GM18511 (cell line): ENCODE data around the gene MEIOB.

Experiments used
- ATAC-seq: cut with Tn5 transposase; IDR thresholded peaks from one replicate; pipeline ENCODE4 v1.9.1; 2021; ENCODE audit warnings: mild to moderate bottlenecking, moderate library complexity; ENCODE audit not compliant: unreplicated experiment

MEIOB gene

DNA sequence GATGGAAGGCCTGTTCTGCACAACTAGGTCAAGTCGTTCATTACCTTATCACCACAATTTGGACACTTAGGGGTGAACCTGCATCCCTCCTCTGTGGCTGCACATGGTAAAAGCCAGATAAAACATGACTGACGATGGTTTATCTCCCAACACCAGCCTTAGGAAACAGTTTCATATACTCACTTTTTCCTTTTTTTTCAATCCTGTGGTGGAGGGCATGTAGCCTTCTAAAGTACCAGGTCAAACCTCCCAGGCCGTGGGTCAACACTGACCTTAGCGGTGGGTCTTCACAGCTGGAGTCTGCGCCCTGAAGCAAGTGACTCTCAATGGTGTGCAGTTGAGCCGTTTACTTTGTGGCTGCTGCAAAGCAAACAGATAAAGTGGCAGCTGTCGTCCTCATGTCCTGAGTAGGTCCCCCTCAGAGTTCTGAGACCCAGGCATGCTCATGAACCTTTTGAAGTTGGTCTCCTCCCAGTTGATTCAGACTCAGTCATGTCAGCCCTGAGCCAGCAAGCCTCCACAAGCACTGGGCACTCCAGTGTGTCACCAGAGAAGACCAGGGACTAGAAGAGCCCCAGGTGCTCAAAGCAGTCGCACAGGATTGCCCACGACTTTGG is 39.0 kb downstream of the MEIOB start:
- no peak for ATAC-seq

DNA sequence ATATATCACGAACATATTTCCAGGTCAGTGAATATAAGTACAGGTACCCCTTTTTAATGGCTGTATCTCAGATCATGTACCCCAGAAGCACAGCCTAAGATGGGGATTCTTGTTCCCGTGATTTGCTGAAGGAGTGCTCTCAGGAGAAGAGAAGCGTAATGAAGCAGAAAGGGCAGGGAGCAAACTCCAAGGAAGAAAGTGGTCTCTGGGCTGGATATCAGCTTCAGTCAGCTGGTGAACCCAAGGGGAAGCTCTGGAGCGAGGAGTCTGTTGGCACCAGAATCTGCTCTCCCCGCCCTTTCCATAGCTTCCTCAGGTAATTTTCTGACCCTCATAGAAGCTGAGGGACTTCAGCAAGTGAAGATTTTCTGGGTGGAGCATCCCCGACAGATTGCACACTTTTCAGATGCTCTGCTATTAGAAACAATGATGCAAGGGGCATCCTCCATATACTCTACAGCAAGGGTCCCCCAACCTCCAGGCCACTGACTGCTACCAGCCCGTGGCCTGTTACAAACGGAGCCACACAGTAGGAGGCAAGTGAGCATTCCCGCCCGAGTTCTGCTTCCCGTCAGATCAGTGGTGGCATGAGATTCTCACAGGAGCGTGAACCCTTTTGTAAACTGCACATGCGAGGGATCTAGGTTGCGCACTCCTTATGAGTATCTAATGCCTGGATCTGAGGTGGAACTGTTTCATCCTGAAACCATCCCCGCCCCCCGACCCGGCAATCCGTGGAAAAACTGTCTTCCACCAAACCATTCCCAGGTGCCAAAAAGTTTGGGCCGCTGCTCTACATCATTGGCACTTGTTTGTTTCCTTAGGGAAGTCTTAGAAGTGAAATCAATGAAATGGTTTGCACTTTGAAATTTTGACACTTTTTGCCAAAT is 40.5 kb downstream of the MEIOB start:
- ATAC-seq, result no peak

DNA sequence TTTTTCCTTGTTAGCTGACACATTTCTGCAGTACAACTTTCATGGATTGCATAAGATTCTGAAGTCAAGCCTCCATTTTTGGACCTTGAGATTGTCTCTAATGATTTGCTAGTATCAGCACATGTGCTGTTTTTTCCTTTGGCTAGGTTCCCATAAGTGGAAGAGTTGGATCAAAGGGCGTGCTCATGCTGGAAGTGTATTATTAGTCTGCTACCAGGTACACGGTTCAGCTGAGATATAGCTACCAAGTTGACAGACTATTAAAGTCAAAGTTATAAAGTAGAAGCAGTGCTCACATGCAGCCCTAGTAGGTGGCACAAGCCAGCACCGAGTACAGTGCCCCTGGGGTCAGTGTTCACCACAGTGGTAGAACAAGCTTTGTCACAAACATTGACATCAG is 41.8 kb downstream of the MEIOB start:
- no peak for ATAC-seq

DNA sequence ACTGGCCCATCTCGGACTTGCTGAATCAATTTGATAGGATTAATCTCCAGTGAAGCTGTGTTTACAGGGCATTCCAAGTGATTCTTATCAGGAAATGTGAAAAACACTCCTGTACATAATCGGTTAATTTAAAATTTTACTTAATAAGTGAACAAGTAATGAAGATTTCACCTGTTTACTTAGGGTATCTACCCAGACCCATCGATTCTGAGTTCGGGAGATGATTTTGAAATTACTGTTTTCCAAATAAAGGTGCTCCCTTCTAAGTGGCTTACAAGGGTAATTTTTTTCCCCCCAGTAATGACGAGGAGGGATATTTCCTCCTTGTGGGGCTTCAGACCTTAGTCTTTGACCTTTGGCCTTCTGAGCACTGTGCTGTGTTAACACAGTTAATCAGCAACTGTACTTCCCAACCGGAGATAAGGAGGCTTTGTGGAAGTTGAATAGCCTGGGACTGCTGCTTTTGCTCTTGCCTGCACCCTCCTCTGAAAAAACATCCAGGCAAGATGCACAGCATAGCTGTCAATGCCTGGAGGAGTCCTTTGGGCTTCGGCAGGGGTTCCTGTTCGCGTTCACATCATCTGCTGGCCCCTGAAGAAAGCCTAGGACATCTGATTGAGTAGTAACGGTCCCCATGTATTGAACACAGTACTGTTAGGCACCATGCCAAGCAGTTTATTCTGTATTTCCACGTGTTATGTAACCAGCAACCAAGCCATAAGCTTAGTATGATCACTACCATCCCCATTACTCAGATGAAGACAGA is 43.1 kb downstream of the MEIOB start:
- no peak for ATAC-seq

DNA sequence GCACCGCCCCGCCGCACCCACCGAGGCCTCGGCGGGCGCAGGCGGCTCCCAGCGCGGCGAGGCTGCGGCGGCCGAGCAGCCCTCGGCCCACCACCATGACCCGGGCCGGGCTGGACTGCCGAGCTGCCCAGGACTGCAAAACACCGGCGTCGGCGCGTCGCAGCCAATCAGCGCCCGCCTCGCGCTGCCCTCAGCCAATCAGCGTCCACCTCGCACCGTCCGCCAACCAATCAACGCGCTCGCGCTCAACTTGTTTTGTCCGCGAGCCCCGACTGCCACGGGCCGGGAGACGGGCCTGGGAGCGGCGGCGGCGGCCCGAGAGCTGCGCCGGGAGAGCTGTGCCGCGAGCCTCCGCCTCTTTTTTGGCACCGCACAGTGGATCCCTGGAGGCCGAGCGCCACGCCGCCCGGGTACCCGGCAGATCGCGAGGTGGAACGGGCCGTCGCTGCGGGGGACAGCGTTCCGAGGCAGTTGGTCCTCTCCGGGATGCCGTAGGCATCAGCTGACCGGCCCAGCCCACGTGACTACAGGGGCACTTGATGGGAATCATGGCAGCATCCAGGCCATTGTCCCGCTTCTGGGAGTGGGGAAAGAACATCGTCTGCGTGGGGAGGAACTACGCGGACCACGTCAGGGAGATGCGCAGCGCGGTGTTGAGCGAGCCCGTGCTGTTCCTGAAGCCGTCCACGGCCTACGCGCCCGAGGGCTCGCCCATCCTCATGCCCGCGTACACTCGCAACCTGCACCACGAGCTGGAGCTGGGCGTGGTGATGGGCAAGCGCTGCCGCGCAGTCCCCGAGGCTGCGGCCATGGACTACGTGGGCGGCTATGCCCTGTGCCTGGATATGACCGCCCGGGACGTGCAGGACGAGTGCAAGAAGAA is 45.0 kb downstream of the MEIOB start, which contains the start of the genes FAHD1 and HAGH:
TSS of gene FAHD1 (plus strand) at position 516 of the 883 bp plus-strand sequence. CDS start at position 549, 33 bp downstream.
TSS of gene HAGH (minus strand) at position 135 of the 883 bp plus-strand sequence. CDS start at position 97, 38 bp downstream.
- ATAC-seq, result peak; percentile 89

DNA sequence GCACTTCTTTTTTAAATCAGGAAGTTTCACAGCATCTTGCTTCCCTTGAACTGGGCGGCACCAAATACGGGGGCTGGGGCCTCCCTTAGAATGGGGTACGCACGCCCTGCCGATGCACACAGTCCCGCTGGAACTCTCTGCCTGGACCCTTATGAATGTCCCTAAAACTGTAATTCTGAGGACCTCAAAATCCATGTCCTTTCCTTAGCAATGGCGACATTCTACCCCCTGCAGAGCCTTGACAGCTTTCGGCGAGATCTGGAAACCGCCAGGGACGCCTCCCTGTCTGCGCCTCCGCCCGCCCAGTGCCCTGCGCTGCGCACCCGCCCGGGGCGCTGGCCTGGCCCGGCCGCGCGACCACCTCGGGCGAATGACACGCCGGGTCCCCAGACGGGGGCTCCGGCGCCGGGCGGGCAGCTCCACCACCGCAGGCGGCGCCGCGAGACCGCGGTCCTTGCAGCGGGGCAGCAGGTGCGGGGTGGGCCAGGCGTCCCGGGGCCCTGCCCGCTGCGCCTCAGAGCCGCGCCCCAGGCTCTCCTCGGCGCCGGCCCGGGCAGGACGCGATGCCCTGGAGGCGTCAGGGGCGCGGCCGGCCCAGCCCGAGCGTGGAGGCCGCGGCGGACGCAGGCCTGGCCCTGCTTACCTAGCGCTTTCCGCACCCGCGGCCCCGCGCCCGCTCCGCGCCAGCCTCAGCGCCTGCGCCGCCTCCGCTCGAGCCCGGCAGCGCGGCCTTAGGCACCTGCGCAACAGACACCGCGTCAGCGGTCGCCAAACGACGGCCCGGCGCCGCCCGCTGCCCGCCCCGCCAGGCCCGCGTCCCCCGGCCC is 45.9 kb downstream of the MEIOB start:
- ATAC-seq, result peak; percentile 55

DNA sequence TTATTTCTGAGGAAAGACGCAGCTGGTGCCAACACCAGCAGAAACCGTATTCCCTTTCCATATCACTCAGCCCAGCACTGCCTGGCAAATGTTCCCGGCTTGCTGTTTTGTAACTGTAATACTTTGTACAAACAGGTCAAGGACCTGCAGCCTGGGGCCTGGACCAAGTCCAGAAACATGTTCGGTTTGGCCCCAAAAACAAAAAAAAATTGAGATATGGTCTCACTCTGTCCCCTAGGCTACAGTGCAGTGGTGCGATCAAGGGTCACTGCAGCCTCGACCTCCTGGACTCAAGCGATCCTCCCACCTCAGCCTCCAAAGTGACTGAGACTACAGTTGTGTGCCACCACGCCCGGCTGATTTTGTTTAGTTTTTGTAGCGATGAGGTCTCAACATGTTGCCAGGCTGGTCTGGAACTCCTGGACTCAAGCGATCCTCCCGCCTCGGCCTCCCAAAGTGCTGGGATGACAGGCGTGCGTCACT is 46.5 kb downstream of the MEIOB start:
- ATAC-seq, result no peak

DNA sequence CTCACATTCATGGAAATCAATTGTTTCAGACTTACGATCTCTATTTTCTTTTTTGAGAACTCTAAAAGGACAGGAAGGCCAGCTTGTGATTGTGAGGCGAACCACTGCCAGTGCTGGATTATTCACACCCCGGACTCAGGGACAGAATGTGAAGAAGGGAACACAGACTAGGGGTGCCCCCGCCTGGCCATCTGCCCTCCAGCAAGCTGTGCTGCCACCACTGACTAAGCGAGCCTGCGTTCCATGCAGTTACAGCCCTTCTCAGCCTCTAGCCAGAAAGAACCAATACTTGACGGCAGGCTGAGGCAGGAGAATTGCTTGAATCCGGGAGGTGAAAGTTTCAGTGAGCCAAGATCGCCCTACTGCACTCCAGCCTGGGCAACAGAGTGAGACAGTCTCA is 48.1 kb downstream of the MEIOB start:
- ATAC-seq, result no peak

DNA sequence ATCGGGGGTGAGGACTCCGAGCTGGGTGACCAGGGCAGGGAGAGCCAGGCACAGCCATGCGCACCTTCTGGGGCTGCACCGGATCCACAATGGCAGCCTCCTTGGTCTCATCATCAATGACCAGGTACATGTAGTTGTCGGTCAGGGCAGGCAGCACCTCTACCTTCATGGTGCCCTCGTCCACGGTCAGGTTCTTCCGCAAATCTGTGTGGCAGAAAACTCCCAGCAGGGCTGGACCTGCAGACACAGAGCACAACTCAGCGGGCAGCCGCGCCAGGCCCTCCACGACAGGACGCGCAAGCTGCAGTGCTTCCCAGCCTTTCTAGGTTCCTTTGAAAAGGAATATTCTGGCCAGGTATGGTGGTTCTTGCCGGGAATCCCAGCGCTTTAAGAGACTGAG is 49.2 kb downstream of the MEIOB start:
- ATAC-seq, result no peak

DNA sequence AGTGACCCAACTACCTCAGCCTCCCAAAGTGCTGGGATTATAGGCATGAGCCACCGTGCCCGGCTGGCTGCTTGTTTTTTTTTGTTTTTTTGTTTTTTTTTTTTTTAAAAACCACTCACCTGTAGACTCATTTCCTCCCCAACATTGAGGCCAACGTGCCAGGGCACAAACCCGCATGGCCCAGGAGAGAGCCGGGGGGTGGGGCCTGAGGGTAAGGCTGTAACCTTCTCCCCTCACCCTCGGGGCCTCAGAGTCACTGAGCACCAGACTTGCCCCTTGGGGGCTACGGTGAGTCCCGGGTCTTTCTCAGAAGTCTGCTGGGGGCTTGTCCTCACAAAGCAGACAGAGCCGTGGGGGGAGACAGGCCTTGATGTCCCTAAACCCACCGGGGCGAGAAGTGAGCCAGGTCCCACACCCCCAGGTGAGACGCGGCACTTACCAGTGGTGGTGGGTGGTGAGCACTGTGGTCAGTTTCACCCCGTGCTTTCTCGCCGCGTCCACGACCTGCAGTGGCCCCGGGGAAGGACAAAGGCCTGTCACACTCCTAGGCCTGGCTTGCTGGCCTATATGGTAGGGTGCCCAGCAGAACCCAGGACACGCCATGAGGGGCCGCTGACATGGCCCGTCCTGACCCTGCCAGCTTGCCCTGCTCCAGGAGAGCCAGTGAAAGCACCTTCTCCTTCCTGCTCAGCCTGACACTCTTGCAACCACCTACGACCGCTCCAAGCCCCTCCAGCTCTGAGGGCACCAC is 49.9 kb downstream of the MEIOB start:
- no peak for ATAC-seq

DNA sequence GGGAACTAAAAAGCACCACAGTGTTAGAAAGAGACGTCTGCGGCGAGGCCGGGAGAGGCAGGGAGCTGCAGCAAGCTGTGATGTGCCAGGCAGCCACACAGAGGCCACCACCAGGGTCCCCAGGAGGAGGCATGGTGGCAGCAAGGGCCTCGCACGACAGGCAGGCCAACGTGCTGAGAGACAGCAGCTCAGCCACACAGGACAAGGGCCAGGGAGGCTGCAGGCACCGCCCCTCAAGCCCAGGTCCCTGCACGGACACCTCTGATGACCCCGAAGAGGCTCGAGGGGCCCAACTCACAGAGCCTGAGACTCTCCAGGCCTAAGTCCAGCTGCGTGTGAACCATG is 51.0 kb downstream of the MEIOB start:
- ATAC-seq, result no peak

DNA sequence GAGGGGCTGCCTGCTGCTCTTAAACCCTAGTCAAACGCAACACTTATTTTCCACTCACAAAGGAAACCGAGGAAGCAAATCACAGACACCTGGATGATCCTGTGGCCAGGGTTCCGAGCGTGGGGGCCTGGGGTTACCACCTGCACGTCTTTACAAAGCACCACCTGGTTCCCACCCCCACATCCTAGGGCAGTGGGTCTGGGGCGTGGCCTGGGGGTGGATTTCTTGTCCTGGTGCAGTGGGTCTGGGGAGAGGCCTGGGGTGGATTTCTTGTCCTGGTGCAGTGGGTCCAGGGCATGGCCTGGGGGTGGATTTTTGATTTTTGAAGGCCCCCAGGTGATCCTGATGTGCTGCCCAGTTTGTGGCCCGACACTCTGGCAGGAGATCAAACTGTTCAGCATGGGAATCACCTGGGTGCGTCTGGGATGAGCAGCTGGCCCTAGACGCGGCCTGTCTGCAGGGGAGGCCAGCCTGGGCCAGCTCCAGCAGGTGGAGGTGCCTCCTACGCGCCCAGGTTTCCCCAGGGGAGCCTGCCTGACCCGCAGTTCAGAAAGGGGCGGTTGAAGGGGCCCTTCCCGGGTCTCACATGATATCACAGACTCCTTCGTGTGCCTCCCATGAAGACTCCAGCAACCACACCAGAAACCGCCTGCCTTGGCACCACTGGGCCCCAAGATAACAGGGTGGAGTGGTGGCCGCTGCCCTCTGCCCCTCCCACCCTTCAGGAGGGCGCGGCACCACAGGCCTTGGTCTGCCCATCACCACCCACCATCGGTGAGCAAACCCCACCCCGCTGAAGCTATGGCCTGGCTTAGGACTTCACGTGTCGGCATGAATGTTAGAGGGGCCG is 51.6 kb downstream of the MEIOB start:
- ATAC-seq, result no peak

DNA sequence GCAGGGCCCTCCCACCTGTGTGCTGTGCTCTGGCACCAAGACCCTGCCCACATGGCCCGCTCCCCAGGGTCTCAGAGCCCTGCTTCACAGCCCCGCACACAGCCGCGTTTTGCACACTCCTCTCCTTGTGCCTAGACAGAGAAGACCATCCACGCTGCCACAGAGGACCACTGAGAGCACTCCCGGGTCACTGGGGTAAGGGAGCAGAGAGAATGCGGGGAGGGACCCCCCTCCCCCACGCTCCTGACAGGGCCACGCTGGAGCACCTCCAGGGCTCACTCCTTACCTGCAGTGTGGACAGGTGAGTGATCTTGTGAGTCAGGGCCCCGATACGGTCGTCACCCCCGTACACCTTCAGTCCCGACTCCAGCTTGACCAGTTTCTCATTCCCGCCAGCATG is 52.4 kb downstream of the MEIOB start:
- no peak for ATAC-seq

DNA sequence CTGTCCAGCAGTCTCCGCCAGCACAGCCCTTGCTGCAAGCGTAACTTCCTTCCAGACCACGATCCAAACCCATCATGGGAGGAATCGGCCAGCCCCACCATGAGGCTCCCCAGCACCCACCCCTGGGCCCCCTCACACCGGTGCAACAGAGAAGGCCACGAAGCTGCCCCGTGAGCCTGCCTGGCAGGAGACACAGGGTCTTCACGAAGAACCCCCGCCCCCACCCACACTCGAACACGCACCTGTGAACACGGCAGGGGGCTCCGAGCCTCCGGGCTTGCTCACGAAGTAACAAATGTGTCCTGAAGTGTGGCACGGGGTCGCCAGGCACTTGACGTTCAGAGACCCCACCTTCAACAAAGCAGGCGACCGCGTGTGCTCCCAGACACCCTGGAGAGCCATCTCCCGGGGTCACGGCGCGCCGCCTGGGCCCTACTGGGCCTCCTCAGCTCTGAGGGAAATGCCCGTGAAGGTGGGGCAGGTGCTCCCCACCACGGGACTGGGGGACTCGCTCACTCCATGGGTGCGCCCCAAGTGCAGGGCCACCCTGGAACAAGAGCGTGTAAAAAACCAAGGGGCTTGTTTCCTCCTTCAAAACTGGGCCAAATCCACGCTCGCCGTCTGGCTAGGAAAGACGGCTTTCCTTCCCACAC is 53.0 kb downstream of the MEIOB start:
- ATAC-seq, result no peak

DNA sequence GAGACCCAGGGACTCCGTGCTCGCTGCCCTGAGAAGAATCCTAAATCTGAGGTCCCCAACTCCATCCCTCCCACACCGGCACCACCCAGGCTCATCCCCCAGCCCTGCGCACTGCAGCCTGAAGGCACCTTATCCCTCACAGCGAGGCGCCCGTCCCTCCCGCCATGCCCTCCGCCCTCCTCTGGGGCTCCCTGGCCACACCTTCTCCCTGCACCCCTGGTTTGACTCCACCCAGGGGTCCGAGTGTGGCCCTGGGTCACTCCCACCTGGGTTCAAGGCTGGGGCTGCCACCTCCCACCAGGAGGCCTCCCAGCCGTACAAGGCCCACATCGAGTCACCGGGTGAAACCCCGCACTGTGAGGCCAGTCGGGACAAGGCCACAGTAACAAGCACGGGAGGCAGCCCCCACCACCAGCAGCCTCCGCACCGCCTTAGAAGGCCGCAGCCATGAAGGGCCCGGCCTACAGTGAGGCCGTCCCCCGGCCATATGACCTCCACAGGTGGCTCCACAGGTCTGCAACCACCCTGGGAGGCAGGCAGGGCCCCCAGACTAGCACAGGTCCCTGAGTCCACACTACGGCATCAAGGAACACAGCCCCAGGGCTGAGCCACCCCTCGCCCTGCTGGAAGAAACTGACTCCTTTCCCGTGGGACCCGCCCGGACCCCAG is 53.6 kb downstream of the MEIOB start:
- ATAC-seq, result no peak

DNA sequence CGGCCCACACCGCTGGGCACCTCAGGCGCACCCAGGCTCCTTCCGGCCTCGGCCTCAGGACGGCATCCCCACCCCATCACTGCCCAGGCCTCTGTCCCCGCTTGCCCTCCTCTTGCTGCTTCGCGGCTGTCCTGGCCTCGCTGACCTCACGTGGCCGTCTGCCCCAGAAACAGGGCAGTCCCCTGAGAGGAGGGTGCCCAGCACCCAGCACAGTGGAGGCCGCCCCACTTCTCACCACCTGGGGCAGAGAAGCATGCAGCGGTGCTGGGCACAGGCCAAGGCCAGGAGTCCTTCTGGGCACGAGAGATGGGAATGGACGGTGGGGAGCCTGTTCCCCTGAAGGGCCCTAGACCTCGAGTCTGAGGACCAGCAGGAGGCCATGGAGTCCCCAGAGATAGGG is 54.2 kb downstream of the MEIOB start:
- no peak for ATAC-seq

DNA sequence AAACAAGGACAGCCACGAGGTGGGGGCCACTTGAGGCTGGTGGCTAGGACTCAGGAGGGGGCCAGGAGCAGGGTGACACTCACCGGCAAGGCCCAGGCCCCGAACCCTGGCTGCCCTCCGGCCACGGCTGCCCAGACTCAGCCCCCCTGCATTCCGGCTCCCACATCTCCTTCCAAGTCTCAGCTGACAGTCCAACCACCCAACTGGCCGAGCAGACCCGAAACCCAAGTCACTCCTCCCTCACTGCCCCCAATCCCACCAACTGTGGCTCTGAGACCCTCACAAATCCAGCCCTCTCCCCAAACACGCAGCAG is 54.7 kb downstream of the MEIOB start:
- ATAC-seq, result no peak
